NCI-H2107 (cell line): Measurements from ENCODE around the gene FRMD8.

Source experiments
- DNase-seq: peaks from one replicate; lab custom pipeline; 2025; lab: John Stamatoyannopoulos, UW

The FRMD8 gene

DNA sequence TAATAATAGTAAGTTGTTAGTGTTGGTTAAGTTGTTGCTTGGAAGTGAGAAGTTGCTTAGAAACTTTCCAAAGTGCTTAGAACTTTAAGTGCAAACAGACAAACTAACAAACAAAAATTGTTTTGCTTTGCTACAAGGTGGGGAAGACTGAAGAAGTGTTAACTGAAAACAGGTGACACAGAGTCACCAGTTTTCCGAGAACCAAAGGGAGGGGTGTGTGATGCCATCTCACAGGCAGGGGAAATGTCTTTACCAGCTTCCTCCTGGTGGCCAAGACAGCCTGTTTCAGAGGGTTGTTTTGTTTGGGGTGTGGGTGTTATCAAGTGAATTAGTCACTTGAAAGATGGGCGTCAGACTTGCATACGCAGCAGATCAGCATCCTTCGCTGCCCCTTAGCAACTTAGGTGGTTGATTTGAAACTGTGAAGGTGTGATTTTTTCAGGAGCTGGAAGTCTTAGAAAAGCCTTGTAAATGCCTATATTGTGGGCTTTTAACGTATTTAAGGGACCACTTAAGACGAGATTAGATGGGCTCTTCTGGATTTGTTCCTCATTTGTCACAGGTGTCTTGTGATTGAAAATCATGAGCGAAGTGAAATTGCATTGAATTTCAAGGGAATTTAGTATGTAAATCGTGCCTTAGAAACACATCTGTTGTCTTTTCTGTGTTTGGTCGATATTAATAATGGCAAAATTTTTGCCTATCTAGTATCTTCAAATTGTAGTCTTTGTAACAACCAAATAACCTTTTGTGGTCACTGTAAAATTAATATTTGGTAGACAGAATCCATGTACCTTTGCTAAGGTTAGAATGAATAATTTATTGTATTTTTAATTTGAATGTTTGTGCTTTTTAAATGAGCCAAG lies 38.9 kb downstream of the FRMD8 start:
- no peak for DNase-seq

DNA sequence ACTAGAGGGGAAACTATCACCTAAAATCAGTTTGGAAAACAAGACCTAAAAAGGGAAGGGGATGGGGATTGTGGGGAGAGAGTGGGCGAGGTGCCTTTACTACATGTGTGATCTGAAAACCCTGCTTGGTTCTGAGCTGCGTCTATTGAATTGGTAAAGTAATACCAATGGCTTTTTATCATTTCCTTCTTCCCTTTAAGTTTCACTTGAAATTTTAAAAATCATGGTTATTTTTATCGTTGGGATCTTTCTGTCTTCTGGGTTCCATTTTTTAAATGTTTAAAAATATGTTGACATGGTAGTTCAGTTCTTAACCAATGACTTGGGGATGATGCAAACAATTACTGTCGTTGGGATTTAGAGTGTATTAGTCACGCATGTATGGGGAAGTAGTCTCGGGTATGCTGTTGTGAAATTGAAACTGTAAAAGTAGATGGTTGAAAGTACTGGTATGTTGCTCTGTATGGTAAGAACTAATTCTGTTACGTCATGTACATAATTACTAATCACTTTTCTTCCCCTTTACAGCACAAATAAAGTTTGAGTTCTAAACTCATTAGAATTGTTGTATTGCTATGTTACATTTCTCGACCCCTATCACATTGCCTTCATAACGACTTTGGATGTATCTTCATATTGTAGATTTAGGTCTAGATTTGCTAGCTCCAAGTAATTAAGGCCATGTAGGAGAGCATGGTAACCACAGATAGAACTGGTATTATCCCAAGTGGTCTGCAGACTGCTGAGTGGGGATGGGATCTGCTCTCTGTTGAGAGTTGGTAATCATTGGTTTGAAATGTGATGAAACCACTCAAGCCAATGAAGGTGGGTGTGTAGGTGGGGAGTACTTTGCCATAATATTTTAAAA lies 39.8 kb downstream of the FRMD8 start:
- DNase-seq, result no peak

DNA sequence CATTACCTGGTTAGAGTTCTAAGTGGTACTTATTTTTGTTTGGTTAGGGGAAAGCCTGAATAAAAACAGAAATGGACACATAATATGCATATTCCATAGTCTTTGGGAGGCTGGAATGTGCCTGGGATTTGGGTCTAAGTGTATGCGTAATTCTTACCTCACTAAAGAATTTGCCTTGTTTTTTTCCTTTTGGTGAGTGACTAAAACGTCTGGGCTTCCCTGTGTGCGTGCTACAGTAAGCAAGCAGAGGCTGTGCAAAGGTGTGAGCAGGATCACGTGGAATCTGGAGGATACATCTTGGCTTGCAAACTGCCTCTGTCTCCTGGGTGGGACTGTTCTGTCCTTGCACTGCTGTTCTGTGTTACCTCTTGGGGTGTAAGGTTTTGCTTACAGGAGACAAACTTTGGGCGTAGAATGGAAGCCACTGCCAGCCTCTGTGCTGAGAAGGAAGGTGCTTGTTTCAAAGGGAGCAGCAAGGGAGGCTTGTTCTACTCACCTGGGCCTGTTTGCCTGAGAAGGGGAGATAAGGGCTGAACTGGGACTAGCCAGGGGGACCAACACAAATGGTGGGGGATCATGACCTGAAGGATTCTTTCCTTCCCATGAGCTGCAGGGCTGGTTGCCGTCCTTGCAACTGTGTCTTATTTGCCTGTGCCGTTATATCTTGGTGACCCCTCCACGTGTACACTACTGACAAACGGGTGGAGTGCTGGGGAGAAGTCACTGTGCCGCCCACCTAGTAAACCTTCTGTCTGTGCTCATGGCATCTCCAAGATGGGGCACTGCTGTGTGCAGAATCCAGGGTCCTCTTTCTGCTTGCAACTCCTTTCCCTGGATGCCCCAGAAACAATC lies 40.6 kb downstream of the FRMD8 start:
- no peak for DNase-seq

DNA sequence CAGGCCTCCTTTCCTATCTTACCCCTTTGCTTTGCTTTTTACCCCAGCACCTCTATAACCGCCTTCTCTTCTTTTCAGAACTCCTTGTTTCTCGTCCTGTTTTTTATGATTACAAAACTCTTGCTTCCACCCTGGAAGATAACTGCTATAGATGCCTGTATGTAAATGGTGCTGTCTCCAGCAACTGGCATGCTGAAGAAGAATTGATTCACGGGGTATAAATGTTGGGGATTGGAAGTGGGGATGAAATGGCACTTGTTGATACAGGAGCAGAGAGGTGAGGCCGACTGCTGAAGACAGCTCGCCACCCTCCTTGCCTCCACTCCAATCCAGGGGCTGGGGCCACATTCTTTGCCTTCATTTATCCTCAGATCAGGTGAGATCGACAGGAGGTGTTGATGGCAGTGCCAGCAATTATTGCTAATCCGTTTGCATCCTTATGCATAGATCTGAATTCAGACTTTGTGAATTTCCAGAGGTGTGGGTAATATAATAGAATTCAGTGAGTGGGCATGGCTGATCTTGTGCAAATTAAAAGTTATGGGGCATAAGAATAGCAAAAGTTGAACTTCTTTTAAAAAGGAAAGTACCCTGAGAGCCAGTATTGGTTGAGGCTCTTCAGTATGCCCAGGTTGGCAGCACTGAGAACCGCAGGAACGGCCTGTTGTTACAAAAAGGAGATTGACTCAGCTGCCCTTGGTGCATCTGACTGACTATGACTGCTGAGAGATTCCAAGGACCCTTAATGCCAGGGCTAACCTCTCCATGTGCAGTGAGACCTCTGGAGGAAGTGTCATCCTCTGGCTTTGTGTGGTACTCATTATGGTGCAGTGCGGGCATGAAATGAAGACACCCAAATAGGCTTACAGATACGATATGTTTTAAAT lies 41.5 kb downstream of the FRMD8 start:
- no peak for DNase-seq

DNA sequence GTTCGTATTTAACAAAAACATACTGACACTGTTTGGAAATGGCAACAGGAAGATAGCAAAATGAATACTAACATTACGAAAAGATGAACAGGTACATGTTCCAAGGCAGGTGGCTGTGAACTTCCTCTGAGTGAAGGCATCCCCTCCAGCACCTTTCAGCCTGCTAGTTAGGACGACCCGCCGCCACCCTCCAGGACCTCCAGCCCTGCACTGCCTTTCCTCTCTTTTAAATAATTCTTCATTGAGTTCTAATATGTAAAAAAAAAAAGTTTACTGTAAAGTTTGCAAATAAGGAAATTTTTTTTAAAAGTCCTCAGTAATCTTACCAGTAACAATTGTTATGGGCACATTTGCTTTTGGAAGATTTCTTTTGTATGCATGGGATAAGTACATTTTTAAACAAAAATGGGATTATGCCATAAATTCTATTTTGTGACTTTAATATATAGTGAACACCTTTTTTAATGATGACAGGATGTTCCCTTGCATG lies 42.2 kb downstream of the FRMD8 start:
- no peak for DNase-seq

DNA sequence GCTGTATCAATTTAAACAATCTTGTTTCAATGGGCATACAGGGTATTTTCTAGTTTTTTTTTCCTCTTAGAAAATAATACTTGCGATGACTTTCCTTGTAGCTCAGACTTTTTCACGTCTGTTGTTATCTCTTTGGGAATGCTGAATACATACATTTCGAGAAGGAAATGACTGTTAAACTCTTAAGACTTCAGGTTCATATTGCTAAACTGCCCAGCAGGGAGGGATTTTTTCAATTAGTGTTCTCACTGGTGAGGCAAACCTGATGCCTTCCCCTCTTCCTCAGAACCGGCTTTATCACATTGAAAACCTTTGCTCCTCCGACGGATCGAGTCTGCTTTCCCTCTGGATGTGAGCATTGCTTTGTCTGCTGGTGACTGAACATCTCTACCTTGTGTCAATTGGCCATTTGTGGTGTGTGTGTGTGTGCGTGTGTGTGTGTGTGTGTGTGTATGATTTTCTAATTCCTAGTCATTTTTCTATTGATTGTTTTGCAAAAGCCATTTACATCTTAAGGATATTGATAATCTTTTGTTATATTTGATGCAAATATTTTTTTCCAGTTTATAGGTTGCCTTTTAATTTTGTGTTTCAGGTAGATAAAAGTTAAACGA lies 42.7 kb downstream of the FRMD8 start:
- no peak for DNase-seq

DNA sequence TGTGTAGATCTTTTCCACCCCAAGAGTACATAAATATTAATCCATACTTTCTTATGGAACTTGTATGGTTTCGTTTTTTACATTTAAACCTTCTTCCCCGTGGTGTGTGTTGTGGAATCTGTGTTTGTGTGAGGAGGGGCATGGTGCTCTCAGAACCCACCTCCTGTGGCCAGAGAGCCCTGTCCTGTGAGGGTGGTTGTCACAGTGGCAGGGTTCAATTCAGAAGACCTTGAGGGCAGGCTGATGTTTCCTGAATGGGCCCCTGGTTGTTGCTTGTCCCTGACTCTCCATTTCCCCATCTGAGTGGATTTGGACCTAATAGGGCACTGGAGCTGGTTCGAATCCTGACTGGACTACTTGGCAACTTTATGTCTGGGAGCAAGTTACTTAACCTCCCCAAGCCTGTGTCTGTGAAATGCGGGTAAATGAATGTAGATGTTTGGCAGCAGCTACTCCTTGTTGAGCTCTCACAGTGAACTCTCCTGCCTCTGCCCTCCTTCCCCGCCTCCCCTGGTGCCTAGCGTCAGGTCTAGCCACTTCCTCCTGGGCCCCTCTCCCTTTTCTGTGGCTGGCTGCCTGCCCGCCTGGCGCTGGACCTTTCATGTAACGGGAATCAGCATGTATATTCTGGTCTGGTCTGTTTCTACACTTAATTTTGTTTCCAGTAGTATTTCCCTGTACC lies 43.4 kb downstream of the FRMD8 start:
- DNase-seq, result no peak

DNA sequence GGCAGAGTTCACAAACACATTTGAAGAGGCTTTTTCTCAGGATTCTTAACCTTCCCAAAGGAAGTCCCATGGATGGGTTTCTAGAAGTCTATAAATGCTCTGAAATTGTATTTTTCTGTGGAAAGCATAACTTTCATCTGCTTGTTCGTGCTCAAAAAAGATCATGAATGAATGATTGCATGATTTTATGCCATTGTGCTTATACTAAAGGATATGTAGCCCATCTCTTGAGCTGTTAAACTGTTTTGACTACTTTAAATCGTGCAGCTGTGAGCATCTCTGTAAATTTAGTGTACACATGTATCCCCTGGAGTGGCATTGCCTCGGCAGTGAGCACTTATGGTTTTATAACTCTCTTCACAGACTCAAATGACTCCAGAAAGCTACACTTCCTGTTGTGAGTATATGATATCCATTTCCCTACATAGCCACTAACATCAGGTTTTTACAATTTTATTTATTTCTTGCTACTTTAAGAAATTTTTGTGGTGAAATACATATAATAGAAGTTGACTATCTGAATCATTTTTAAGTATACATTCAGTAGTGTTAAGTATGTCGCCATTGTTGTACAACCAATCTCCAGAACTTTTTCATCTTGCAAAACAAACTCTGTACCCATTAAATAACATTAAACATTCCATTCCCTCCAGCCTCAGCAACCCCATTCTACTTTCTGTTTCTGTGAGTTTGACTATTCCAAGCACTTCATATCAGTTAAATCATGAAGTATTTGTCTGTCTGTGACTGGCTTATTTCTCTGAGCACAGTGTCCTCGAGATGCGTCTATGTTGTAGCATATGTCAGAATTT lies 44.2 kb downstream of the FRMD8 start:
- no peak for DNase-seq

DNA sequence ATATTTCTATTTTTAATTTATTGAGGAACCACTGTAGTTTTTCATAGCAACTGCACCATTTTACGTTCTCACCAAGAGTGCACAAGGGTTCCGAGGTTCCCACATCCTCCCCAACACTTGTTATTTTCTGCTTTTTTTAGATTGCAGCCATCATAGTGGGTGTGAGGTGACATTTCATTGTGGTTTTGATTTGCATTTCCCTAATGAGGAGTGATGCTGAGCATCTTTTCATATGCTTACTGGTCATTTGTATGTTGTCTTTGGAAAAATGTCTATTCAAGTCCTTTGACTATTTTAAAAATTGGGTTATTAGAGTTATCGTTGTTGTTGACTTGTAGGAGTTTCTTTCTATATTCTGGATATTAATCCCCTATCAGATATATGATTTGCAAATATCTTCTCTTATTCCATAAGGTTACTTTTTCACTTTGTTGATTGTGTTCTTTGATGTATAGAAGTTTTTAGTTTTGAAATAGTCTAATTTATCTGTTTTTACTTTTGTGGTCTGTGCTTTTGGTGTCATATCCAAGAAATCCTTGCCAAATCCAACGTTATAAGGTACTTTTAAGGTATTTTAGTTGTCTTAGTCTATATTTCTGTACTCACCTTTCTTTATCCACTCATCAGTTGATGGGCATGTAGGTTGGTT lies 45.1 kb downstream of the FRMD8 start:
- no peak for DNase-seq

DNA sequence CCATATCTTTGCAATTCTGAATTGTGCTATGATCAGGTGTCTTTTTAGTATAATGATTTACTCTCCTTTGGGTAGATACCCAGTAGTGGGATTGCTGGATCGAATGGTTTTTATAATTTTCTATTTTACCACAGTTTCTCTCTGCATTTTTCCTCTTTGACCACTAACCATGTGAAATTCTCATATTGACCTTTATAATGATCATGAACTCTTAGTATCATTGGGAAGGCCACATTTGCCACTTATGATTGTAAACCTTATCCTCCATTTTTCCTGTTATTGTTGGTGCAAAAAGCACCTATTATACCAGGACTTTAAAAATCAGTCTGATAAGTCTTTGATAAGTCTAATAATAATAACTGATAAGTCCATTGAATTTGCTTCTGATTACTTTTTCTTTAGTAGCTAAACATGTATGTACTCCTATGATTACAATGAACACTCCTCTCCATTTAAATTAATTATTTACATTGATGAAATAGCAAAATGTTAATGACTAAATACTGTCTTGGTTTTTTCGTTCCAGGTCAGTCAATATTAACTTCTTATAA lies 45.7 kb downstream of the FRMD8 start:
- no peak for DNase-seq

DNA sequence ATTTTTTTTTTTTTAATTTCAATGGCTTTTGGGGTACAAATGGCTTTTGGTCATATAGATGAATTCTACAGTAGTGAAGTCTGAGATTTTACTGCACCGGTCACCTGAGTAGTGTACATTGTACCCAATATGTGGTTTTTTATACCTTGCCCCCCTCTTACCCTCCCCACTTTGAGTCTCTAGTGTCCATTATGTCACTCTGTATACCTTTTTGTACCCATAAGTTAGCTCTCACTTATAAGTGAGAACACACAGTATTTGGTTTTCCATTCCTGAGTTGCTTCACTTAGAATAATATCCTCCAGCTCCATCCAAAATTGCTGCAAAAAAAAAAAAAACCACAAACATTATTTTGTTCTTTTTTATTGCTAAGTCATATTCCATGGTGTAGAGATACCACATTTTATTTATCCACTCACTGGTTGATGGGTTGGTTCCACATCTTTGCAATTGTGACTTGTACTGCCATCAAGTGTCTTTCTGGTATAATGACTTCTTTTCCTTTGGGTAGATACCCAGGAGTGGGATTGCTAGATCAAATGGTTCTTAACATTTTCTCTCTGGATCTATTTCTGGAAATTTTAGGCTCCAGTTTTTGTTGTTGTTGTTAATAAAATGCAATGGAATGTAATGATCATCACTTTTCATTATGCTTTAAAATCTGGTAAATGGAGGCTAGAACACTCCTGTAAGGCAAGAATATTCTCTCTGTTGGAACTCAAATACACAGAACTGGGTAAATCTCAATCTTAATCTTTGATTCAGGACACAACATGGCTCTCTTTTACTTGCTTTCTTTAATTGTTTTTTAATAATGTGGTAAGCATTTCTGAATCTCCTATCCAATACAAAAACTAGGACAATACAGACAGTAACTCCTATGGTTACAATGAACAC lies 46.5 kb downstream of the FRMD8 start:
- no peak for DNase-seq

DNA sequence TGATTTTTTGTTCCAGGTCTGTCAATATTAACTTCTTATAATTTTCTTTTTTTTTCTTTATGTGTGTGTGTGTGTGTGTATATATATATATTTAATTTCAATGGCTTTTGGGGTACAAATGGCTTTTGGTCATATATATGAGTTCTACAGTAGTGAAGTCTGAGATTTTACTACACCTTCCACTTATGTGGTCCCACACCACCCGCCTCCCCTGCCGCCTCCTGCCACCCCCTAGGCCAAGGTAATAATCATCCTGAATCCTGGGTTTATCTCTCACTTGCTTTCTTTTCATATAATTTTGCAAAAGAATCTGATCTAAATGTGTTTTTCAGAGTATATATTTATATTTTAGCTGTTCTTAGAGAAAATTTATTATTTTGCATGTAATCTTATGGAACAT lies 47.2 kb downstream of the FRMD8 start:
- no peak for DNase-seq

DNA sequence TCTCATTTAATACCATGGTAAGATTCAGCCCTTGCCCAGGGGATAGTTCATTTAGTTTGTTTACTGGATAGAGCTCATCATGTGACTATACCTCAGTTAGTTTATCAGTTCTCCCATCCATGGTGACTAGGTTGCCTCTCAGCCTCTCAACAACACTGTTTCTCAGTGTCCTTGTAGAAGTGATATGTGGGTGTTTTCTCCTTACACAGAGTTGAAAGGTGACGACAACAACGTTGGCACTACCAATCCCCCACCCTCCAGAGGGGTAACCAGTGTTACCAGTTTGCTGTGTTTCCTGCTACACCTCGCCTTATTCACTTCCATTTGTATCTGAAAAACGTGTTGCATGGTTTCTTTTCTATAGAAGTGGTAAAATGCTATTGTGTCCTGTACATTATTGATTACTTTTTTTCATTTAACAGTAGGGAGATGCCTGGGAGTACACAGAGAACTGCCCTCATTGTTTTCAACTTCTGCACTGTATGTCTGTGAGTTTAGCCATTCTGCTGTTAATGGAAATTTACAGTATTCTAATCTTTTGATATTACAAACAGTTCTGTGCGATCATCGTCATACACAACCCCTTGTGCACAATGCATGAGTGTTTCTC lies 47.7 kb downstream of the FRMD8 start:
- no peak for DNase-seq

DNA sequence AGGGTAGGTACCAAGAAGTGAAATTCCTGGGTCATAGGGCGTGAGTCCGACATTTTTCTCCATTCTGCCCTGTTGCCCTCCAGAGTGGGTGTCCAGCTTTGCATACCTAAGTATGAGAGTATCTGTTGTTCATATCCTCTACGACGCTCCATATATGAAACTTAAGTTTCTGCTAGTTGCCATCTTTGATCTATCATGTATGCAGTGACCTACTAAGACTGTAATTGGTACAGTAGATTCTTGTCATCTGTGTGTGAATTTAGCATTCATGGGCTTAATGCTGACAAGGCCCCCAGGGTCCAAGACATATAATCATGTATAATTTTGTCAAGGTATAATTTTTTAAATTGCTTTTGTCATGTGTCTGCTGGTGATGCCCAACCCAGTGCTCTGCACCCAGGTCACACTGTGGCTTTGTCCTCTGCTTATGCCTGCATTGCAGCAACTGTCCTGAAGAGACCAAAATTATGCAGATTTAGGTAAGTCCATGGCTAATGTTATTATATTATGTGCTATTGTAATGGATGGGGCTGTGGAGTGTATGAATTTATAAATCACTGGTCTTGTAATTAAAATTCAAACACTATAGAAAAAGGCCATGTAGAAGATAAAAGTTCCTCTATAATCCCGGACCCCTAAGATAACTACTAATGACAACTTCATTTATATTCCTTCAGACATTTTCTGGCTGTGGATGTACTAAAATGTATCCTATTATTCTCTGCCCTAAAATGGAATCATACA lies 48.4 kb downstream of the FRMD8 start:
- DNase-seq, result no peak

DNA sequence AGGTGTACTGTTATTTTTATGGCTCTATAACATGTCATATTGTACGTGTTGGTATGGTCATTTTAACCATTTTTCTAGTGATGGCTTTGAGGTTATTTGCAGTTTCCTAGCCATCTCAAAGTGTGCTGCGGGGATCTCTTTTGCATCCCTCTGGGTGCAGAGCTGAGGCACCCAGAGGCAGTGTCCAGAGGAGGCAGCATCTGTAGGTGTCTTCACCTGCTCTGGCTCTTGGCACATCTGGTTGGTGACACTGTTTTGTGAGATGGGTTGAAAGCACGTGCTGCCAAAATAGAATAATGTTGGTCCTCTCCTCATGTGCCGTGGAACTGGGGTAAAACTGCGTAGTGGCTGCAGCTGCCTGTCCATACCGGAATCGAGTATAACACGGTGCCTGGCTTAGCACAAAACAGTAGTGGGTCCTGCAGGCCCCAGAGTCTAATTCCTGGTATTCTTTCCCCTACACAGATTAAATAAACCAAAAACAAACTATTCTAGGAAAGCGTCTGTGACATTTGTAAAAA lies 49.0 kb downstream of the FRMD8 start:
- no peak for DNase-seq

DNA sequence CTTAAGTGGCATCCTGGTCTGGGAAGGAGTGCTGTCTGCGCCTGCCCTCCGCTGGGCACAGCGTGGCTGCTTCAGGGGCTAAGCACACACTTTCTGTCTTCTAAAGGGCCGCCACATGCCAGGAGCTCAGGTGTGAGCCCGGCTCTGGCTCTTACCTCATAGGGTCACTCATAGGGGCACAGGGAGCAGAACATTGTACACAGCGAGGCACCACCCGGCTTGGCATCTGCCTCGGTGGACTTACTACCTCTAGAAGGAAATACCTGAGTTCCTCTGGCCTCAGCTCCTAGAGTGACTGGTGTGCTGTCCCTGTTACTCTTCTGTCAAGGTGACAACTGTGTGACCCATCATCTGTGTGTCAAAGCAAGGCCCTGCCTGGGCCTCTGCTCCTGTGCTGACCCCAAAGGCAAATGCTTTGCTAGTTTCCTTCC lies 49.6 kb downstream of the FRMD8 start:
- no peak for DNase-seq
